ENCODE measurements around the gene SMIM35.

The SMIM35 gene

DNA sequence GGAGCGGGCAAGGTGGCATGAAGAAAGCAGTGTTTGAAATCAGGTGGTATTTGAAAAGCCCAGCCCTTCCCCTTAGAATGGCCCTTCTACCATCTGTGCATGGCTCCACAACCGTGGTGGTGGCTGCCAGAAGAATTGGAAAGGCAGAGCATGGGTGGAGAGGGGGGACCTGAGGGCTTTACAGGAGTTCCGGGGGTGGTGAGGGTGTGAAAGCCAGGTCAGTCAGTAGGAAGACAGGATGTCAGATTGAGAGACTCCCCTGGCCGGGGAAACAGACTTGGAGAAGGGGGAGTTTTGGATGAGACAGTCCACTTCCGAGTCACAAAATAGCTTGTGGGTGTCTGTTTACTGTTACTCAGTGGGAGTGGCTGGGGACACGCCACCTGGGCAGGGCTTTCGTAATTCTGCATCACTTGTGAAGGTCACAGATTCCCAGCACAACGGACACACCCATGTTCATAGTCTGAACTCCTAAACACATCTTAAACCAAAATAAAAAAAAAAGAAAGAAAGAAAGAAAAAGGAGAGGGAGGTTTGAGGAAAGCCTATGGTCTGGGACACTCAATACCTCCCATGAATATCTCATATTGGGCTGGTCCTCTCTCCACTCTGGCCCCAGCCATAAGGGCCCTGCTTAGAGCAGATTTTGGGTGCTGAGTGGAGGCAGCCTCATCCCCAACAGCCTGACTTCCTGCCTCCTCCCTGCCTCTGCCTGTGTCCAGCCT is 24.4 kb upstream of the SMIM35 start:
- no peak for DNase-seq

DNA sequence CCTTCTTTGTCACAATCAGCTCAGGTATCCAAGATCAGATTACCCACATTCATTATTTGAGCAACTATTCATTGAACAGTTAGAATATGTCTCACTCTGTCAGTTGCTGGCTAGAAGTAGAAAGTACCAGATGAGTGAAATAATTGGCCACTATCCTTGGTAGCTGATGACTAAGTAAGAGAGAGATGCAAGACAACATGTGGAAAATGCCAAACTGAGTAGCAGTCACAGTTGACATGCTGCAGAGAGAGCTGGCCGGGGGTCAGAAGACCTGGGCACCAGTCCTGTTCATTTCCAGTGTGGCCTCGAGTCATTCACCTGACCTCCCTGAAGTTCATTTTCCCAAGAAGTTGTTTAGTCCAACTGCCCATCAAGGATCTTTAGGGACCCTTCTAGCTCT is 22.5 kb upstream of the SMIM35 start:
- DNase-seq, result no peak

DNA sequence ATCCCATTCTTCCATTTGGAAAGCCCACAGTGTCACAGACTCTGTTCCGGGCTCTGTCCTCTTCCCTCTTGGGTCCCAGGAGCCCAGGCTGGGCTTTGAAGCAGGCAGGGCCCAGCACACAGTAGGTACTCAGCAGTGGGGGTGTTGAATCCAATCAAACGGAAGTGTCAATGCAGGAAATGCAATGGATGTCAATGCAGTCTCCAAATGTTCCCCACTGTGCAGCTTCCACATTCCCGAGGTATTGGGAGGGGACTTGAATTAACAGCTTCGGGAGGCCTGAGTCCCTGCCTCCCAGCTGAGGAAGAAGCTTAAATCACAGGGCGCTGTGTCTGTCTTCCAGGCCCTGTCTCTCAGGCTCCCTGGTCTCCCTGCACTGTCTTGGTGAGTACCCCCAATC is 21.8 kb upstream of the SMIM35 start:
- no peak for DNase-seq

DNA sequence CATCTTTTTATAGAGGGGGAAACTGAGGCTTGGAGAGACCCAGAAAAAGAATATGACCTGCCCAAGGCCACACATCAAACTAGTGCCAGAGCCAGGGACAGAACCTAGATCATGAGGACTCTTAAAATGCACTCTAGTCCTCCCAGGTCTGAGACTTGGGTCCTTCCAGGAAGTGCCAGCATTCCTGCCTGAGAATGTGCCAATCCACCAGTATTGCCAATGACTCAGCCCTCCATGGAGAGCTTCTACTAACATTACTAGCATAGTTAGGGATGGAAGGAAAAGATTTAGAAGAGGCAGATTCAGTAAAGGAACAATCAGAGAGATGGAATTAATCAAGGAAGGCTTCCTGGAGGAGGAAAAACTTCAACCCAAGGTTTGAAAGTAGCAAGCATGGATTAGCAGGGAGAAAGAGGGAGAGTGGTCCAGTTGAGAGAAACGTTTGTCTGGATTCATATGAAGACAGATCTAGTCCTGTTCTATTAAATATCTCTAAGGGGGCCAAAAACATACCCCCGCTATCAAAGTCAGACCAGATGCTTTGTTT is 20.1 kb upstream of the SMIM35 start:
- DNase-seq, result no peak

DNA sequence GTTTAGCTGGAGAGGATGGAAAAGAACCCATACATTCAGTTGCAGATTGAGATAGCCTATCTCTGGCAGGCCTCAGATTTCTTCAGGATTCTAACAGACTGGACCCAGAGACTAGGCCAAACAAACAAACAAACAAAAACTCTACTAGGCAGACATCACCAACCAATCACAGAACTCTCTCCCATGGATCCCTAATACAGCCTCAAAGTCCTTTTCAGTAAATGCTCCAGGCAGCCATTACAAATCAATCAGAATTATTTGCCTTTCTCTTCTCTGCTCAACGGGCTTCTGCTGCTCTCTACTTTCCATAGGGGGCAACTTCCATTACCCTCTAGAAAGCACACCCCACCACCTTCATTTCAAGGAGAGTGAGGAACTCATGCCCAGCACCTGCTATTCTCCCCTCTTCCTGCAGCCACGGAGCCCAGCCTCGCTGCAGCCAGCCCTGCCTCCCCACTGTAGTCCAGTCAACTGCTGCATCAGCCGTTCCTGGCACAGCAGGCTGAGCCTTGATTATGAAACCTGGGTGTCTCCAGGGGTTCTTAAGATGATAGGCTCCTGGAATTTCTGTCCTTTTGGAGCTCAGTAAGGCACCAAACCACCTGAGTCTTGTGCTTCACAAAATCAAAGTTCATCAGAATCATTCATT is 19.0 kb upstream of the SMIM35 start:
- no peak for DNase-seq

DNA sequence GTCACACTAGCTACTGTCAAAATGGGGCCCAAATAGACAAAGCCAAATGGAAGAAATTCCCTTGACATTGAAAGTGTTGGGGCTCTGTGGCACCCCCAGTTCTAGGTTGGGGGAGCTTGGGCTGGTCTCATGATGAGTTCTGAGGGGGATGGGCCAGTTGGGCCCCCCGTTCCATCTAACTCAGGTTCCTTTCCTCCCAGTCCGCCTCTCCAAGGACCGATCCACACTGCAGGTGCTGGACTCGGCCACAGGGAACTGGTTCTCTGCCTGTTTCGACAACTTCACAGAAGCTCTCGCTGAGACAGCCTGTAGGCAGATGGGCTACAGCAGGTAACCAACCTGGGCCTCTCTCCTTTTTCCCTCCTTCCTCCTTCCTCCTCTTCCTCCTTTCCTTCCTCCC is 17.7 kb upstream of the SMIM35 start:
- DNase-seq, result no peak

DNA sequence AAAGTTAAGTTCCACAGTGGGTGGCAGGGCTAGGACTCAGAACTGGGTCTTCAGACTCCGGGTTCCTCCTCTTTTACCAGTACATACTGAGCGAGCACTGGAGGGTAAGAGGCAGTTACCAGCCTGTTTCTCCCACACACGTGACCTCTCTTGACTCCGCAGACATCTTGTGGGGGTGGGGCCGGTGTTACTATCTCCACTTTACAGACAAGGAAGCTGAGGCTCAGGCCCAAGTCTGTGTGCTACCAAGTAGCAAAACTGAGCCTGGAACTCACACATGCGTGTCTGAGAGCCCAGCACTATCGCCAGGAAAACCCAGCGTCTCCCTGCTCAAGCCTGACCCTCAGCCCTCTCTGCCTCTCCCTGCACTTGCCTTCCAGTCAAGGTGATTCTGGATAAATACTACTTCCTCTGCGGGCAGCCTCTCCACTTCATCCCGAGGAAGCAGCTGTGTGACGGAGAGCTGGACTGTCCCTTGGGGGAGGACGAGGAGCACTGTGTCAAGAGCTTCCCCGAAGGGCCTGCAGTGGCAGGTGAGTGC is 16.0 kb upstream of the SMIM35 start:
- DNase-seq, result no peak

DNA sequence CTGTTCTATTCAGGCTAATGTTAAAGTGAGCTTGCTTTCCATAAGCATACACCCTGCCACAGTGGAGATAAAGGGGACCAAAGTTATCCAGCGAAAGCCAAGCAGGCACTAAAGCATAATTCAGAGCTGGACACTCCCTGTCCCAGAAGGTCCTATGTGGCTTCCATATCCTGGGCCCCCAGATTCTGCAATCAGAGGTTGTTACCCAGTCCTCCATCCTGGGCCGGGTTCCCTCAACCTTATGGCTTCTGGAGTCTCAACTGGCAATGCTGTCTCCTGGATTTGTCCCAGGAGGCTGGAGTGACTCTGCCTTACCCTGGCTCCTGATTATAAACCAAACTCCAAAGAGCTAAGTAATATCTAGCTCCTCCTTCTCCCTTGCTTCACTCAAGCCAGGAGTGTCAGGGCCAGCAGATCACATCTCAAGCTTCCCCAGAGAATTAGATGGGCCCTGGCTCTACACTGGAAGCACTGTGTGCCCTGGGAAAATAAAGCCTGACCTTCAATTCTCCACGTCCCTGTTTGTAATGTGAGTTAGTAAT is 14.0 kb upstream of the SMIM35 start:
- DNase-seq, result no peak

DNA sequence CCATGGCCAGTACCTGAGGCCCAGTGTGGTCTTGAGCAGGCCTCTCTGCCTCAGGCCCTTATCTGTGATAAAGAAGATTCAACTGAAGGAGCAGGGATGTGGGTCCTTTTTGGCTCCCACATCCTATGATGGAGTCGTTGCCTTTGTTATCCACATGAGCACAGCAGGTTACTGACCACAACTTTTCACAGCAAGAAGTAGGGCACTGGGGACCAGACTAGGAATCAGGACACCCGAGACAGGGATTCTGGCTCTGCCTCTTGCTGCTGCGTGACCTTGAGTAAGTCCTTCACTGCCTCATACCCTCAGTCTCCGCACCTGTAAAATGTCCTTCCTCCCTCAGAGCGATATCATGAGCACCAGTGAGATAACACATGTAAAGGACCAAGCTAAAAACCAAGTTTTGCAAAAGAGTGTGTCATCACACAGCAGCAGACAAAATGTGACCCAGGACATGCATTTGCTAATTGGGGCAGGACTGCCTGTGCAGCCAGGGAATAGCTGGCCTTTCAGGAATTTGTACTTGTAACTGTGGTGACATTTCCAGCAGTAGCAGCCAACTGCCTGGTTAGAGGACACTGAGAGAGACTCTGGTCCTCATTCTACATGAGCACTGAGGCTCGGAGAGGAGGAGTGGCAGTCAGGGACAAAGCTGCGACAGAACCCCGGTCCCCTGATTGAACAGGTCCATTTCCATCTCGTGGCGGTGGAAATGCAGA is 13.2 kb upstream of the SMIM35 start:
- no peak for DNase-seq

DNA sequence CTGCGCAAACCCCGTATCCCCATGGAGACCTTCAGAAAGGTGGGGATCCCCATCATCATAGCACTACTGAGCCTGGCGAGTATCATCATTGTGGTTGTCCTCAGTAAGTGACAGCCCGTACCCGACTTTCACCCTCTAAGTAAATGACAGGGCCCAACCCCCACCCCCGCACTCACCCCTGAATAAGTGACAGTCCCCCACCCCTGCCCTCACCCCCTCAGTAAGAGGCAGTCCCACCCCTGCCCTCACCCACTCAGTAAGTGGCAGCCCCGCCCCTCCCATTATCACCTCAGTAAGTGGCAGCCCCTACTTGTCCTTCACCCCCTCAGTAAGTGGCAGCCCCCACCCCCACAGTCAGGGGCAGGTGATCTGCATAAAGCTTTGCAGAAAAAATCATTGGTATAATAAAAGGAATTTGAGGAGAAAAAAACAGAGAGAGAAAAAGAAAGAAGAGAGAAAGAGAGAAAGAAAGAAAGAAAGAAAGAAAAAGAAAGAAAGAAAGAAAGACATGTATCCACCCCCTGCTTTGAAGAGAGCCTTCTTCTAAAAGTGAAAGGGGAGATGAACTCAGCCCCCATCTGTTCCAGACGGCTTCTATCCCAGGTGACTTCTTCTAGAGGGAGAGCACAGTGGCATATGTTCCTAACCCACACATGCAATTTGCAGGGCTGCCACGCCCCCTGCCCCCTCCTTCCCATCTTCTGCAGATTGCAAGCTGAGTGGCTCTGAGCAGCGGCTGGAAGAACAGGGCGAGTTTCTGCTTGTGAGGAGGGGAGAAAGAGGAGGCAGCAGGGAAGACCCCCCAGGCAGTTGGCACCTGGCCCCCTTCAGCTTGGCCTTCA is 12.5 kb upstream of the SMIM35 start:
- DNase-seq, result no peak

DNA sequence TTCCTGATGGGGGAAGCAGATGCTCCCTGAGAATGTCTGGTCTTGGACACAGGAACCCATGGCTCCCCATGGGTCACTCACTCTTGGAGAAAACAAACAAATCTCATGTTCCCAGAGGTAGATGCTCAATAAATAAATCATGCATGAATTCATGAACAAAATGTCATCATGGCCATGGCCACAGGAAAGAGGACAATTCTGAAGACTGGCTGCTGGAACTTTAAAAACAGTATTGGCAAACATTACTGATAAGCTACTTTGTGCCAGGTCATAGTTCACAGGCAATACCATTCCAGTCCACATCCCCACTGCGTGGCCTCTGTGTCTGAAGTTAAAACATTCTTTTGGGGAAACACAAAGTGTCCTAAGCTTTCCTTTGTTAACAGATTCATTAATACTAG is 9.2 kb upstream of the SMIM35 start:
- DNase-seq, result no peak

DNA sequence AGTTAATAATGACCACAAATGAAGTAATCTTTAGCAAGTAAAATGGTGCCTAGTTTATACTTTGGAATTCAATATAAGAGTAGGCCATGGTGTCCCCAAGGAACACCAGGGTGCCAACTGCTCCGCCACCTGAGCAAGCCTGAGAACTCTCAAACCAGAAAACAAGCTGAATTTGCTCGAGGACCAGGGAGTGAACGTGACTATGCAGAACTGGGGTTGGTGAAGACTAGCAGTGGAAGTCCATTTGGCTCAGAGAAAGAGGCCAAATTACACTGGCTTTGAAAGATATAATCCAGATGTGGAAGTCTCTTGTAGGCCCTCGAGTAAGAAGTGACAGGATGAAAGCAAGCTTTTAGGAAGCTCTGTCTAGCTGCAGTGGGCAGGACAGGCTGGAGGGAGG is 8.7 kb upstream of the SMIM35 start:
- no peak for DNase-seq

DNA sequence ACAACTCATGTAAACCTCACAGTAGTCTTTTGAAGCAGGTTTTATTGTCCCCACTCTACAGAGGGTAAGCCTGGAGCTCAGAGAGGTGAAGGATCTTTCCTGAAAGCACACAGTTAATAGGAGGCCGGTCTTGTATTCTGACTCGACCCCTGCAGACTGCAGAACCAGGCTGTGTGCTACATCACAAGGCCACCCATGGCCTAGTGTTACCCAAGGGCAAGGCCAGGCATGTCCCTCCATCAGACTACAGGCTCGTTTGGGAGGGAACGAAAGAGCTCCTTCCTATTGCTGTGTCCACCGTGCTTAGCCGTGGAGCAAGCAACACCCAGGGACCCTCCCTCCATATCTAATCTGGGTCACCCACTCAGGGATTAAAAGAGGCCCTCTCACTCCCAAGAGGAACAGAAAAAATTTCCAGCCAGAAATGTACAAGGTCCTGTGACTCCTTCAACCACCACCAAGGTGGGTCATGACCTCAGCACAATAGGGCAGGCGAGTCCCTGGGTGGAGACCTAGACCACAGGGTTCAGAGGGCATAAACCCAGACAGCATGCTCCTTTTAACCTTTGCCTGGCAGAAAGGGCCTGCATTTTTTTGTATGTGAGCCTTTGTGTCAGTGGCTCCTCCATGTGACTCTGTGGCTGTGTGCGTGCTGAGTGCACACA is 6.3 kb upstream of the SMIM35 start:
- no peak for DNase-seq

DNA sequence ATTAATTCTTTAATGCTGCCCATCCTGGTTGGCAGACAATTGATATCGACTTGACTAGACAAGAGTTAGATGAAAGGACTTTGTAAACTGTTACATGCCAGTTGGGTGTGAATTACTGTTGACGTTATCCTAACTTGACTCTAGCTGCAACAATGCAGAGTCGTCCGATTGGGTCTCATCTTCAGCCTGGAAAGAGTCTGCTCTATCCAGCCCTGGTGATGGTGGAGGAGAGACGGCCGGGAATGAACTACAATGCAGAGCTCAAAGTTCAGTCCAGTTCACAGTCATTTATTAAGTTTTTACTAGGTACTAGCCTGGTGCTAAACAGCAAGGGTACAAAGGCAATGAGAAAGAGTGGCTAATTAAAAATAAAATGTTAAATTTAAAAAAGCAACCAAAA is 4.9 kb upstream of the SMIM35 start:
- no peak for DNase-seq

DNA sequence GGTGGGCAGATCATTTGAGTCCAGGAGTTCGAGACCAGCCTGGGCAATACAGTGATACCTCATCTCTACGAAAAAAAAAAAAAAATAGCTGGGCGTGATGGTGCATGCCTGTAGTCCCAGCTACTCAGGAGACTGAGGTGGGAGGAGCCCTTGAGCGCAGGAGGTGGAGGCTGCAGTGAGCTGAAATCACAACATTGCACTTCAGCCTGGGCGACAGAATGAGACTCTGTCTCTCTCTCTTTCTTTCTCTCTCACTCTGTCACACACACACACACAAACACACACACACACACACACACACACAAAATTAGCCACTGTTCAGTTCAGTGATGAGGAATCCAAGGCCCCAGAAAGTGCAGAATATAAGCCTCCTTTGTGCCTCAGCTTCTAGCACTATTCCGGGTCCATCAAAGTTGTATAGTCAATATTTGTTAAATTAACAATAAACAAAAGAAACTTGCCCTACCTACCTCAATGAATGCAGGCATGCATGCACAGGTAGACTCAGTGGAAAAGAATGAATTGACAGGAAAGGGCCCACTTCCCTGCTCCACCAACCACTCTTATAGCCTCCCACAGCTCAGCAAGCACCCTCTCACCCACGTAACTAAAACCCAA is 3.9 kb upstream of the SMIM35 start:
- no peak for DNase-seq

DNA sequence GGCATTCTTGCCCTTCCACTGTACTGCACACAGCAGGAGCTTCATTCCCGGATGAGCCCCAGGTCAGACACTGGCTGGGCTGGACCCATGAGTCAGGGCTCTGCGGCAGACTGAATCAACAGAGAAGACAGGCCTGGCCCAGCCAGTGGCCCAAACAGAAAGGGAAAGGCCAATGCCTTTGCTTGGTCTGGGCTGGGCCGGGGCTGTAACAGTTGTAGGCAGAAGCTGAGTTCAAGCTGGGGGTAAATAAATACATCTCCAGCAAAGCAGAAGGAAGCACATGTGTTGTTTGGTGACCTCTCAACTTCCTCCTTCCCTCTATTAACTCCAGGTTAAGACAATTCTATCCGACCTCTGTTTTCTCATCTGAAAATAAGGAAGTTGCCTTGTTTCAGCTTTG is 1.8 kb upstream of the SMIM35 start:
- DNase-seq, result no peak

DNA sequence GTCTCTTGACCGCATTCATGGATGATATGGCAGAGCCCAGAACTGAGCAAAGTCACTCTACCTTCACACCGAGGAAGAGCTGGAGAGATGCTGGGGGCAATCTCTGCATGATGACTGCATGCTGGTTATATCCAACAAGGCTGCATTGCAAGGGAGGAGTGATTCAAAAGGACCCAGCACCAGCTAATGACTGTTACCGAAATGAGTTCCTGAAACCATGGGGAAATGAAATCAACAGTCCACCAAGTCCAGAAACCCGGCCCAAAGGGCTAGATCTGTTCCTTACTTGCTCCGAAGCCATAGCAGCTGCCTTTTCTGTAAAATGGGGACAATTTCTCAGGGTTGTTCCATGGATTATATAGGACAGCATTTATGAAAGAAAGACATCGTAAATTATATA is 1.2 kb upstream of the SMIM35 start:
- DNase-seq, result no peak

DNA sequence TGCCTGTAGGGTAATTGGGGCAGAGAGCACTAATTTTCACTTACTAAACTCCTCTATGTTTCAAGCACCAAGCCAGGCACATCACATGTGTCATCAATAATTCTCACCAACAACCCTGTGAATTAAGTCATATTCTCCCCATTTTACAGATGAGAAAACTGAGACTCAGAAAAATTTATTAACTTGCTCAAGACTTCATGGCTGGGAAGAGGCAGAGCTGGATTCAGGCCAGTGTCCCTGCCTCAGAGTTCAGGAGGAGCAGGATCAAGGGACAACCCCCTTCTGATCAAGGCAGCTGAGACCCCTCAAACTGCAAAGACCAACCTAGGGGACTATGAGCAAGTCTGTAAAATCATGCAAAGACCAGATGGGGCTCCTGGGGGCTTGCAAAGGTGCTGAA is 2.1 kb downstream of the SMIM35 start:
- no peak for DNase-seq

DNA sequence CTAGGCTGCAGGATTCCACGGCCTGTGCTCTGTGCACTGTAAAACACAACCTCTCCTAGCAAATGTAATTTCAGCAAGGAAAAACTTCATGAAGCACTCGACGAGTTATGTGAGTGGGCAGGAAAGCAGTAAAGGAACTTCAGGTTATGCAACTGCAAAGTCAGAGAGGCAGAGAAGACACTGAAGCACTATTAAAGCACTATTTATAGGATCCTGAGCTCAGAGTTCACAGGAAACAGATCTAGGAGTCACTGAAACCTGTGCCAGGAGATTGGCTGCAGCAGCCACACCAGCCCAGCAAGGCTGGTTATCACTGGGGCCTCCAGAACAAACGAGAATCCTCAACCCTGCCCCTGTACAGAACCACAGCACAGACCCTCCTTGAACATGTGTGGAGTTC is 2.5 kb downstream of the SMIM35 start:
- no peak for DNase-seq

DNA sequence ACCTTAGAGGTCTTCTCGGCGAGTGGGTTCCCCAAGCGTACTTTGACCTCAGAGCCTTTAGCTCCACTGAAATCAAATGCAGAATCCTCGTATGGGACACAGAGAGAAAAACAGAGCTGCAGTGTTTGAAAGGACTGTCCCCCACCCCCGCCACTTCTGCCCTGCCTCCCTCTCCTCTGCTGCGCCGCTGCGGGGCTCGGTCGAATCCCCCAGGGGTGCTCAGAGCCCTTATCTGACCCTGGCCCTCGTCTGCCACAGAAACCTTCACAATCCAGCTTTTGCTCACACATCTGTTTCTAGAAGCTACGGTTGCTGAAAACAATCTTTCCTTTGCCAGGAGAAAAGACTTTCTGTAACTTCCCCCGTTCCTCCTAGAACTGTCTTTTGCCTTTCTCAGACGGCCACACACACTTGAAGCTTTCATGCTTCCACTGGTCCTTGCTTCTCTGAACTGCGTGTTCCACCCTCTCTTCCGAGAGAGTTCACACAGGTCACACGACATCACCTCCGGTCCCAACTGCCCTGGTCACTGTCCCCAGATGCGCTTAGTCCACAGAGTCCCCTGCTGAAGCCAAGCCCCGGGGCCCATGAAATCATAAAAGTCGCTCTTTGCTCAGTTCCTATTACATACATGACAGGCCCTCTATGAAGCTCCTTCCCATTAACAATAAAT is 3.7 kb downstream of the SMIM35 start:
- no peak for DNase-seq
